NCI-H510A (cell line): ENCODE results near the gene MTMR11.
"Not testable (repeated sequence)": the region's sequence is repeated elsewhere in the genome, so short reads cannot be mapped to it uniquely, and the experiment has no call there.

Source experiments
- DNase-seq: peaks from one replicate; lab custom pipeline; 2025; lab: John Stamatoyannopoulos, UW

MTMR11 gene

GRCh38 chr1:149936170-149936991, at the start of gene MTMR11:
MTMR11 (minus strand) TSS chr1:149936879; CDS start chr1:149936647, 232 bp downstream.
- no peak for DNase-seq

- no peak for DNase-seq
Observed at GRCh38 chr1:149979972-149980540, 43.4 kb upstream of the MTMR11 start.

- no peak for DNase-seq
Observed at GRCh38 chr1:149979245-149979971, 42.7 kb upstream of the MTMR11 start.

DNA sequence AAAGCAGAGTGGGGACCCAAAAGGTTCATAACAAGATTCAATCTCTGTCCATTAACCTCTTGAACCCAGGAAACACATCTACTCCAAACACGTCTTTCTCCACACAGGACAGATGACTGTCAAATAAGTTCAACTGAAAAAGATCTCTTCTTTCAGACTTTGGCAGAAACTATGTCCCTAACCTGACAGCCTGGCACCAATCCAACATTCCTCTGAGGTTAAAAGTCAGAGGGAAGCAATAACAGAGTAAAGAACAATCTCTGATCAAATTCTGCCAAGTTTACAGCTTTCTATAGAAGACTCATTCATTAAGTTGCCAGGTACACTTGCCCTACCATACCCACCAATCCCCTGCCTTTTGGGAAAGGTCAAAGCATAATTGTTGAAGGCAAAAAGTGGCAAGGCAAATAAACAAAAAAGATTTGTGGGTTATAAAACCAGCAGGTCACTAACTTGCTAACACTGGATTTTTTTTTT, 41.9 kb upstream of the MTMR11 start:
- no peak for DNase-seq

- peak; percentile 61 for DNase-seq
Observed at GRCh38 chr1:149977345-149977744, 40.7 kb upstream of the MTMR11 start.

GRCh38 chr1:149972547-149972946, 35.9 kb upstream of the MTMR11 start:
- DNase-seq, result no peak

- no peak for DNase-seq
Observed at GRCh38 chr1:149967646-149968045, 31.0 kb upstream of the MTMR11 start.

DNA sequence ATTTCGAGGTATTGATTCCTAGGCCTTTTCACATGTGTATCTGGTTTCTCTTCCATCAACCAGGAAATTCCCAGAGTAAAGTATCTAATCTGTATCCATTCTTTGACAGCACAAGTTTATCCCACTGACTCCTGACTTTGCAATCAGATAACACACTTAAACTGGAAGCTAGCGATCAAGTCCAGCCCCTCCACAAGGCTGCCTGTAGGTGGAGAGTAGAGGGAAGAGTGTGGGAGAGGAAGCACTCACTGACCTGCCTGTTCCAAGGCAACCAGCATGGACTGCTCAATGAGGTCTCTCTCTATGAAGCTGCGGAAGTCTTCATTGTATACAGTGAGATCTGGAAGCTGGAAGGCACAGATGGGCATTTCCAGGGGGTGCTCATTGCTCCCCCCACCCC, 30.4 kb upstream of the MTMR11 start:
- no peak for DNase-seq

- DNase-seq, result no peak
Observed at GRCh38 chr1:149966405-149966804, 29.7 kb upstream of the MTMR11 start.

DNA sequence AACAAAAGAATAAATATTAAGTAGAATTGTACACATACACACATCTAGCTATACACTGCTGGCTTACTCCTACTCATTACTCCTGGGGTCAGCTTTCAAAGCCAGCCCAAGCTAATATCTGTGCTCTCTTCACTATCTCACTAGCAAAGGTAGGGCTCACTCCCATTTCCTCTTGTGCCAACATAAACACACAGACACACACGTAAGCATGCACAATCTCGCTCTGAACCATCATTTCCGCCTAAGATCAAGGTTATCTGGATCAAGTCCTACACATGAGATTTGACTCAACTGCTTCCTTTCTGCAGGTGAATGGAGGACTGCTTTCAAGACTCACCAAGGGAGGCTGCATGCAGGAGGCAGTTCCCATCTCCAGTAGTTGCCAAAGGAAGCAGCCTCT, 28.8 kb upstream of the MTMR11 start:
- no peak for DNase-seq

GRCh38 chr1:149963358-149963757, 26.7 kb upstream of the MTMR11 start:
- no peak for DNase-seq

DNA sequence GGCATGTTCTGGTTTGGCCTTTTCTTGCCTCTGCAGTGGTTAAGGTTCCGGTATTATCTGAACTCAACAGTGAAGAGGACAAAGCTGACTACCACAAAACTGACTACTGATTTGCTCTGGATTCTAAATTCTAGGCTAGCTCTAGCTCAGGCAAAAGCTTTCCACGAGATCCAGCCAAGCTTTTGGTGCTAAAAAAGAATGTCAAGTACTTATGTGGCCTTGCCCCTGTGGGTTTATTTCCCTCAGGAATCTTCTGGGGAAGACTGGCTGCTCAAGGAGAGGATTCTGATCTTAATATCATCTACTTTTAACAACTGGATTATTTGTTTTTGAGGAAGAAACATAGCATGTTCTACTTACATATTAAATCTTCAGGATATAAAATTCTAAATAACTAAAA, 26.1 kb upstream of the MTMR11 start:
- DNase-seq, result no peak

DNA sequence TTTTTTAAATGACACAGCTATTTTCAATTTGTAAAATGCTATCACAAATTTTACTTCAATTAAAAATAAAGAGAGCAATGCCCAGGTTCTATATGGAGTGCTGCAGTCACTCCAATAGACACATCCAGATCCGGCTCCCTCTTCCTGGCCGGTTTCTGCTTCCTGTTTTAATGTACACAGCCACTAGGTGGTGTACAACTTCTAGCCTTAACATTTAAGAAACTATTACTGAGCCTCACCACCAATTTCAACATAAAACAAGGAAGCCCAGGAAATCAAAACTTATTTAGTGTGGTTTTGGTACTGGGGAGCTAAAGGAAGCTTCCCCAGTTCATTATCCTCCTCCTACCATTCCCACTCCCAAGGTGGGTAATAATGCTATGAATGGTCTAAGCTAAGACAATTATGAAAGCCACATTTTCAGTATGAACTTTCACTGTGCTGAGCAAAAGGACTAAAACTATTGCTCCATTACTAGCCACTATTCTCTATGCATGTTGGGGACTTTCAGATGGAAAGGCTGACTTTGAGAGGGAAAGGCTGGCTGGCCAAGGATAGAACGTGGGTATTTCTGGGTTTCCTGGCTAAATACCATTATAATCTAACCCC, 25.5 kb upstream of the MTMR11 start:
- DNase-seq, result peak; percentile 44

- DNase-seq, result not testable (repeated sequence)
Observed at GRCh38 chr1:149957548-149957947, 20.9 kb upstream of the MTMR11 start.

DNA sequence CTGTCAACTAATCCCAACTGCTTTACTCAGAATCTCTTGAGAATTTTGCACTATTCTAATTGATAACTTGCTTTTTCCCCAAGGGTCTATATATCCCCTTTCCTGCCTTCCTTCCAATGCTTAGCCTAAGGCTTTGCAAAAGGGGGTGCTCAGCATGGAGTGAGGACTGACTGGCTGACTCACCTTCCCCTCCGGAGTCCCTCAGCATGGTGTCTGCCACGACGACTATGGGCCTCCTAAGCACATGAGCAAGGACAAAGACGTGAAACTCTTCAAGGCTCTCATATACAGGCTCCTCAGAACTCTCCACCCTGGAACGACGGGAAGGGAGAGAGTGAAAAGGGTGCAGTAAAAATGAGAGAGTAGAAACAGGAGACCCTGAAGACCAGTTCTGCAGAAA, 13.2 kb upstream of the MTMR11 start:
- no peak for DNase-seq

GRCh38 chr1:149945206-149945605, 8.5 kb upstream of the MTMR11 start:
- no peak for DNase-seq

DNA sequence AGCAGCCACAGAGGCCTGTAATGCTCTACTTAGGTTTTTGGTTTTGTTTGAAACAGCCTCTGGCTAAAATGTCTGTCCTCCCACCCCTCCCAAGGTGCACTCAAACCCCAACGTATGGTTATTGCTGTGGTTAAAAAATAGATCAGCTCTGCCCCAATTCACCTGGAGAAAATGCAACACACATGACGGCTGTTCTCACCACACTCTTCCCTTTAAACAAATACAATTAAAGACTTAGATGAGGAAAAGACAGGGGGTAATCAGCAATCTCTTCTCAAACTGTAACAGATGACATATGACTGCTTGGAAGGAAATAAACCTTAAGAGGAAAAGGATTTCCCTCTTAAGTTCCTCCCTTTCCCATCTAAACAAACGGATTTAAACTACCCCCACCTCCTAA, 6.2 kb upstream of the MTMR11 start:
- no peak for DNase-seq

GRCh38 chr1:149942207-149942606, 5.5 kb upstream of the MTMR11 start:
- DNase-seq, result no peak

GRCh38 chr1:149940427-149940826, 3.7 kb upstream of the MTMR11 start:
- DNase-seq, result no peak

GRCh38 chr1:149938668-149939003, 2.0 kb upstream of the MTMR11 start:
- DNase-seq, result not testable (repeated sequence)

DNA sequence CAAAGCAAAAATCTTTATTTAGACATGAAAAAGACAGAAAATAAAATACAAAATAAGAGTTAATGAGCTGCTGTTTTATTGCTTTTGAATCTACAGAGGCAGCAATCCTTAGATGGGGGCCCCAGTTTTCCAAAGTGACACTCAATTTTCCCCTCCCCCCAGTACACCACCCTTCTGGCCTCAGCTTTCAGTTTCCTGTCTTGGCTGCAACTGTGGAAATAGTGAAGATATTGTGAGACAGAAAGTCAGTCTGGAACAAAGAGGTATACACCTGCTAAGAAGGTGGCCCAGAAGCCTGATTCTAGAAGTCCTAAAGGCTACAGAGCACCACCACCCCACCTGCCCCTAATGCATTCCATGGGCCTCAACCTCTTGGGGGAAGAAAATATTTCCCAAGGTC, 1.1 kb upstream of the MTMR11 start:
- no peak for DNase-seq

- DNase-seq, result peak; percentile 50
Observed at GRCh38 chr1:149936992-149937705, 470 bp upstream of the MTMR11 start.
